NB4 (cell line): Measurements from ENCODE around the gene CLASRP.

ENCODE experiments used
- TF ChIP-seq, protein P1 (sequence below): IDR thresholded peaks from one replicate; pipeline ENCODE4 v1.5.1; 2012; ENCODE audit warnings: low read depth, low read length
- TF ChIP-seq, protein P2 (sequence below): IDR thresholded peaks from 2 replicates; pipeline ENCODE4 v1.6.1; 2011; ENCODE audit warnings: low read depth, low read length

DNA sequence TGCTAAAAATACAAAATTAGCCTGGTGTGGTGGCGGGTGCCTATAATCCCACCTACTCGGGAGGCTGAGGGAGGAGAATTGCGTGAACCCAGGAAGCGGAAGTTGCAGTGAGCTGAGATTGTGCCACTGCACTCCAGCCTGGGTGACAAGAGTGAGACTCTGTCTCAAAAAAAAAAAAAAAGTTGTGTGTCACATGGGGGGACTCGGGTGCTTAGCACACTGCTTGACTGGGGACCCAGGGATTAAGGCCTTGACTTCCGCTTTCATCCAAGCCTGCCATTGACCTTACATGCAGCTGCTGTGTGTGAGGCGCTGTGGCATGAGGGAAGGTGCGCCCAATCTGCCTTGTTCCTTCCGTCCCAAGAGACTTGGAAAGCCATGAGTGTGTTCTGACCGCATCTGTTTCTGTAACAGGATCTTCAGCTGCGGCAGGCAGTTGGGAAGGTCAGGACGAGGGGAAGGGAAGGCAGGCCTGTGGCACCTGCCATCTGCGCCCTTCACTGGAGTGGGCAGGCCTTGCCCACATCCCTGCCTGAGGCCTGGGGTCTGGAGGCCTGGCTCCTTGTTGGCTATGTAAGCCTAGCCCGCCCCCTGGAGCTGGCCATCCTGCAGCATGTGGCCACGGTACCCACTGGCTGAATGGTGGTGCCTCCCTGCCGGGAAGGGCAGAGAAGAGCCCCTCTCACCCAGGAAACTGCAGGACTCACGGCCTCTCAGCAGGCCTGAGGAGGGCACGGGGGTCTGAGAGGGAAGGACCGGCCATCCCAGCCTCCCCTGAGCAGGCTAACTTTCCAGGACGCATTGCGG, 77.2 kb downstream of the CLASRP start:
- TF ChIP-seq, protein P1, sequence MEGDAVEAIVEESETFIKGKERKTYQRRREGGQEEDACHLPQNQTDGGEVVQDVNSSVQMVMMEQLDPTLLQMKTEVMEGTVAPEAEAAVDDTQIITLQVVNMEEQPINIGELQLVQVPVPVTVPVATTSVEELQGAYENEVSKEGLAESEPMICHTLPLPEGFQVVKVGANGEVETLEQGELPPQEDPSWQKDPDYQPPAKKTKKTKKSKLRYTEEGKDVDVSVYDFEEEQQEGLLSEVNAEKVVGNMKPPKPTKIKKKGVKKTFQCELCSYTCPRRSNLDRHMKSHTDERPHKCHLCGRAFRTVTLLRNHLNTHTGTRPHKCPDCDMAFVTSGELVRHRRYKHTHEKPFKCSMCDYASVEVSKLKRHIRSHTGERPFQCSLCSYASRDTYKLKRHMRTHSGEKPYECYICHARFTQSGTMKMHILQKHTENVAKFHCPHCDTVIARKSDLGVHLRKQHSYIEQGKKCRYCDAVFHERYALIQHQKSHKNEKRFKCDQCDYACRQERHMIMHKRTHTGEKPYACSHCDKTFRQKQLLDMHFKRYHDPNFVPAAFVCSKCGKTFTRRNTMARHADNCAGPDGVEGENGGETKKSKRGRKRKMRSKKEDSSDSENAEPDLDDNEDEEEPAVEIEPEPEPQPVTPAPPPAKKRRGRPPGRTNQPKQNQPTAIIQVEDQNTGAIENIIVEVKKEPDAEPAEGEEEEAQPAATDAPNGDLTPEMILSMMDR: no peak
- TF ChIP-seq, protein P2, sequence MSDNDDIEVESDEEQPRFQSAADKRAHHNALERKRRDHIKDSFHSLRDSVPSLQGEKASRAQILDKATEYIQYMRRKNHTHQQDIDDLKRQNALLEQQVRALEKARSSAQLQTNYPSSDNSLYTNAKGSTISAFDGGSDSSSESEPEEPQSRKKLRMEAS: no peak
